CD14-positive monocyte (primary cell): ENCODE data around the gene SEZ6L. TPM values are rescaled to one million over a fixed set of nuclear protein-coding genes. Genes with fewer than 3 reads are reported as not detected.

ENCODE experiments used
- DNase-seq, 3 donors: peaks; one replicate each; pipeline ENCODE4 v3.0.0-alpha.2; 2011 to 2022
- H2AFZ ChIP-seq: 2 replicates; pipeline ENCODE4 v1.6.0; 2012; ENCODE audit warnings: mild to moderate bottlenecking, low read depth, low read length, inconsistent platforms; ENCODE audit not compliant: insufficient read depth, poor library complexity, severe bottlenecking
- H3K27ac ChIP-seq, 2 donors: 1 replicate in 1 of 2; 2 replicates in 1 of 2; pipeline ENCODE4 v1.5.1; 2012 to 2013; ENCODE audit warnings: low read length in 2 of 2, control low read depth in 1 of 2, inconsistent platforms in 1 of 2, low read depth in 1 of 2, mild to moderate bottlenecking in 1 of 2
- H3K27me3 ChIP-seq, 2 donors: one replicate each; pipeline versions ENCODE4 v1.6.0 to v1.6.1; 2011 to 2013; ENCODE audit warnings: low read length in 2 of 2; ENCODE audit not compliant: control insufficient read depth in 2 of 2, insufficient read depth in 2 of 2
- H3K36me3 ChIP-seq, 2 donors: replicated peaks in 1 of 2; 1 replicate in 1 of 2; 2 replicates in 1 of 2; pipeline versions ENCODE4 v1.5.1 to v1.6.1; 2012 to 2013; ENCODE audit warnings: low read length in 2 of 2, control low read depth in 1 of 2, inconsistent platforms in 1 of 2, mild to moderate bottlenecking in 1 of 2; ENCODE audit not compliant: insufficient read depth in 2 of 2, control insufficient read depth in 1 of 2
- H3K4me1 ChIP-seq, 2 donors: 1 replicate in 1 of 2; 2 replicates in 1 of 2; pipeline versions ENCODE4 v1.5.1 to v1.6.1; 2012 to 2013; ENCODE audit warnings: low read length in 2 of 2, control low read depth in 1 of 2, inconsistent platforms in 1 of 2, mild to moderate bottlenecking in 1 of 2, moderate library complexity in 1 of 2; ENCODE audit not compliant: insufficient read depth in 2 of 2, control insufficient read depth in 1 of 2
- H3K4me2 ChIP-seq: replicated peaks from 2 replicates; pipeline ENCODE3; 2012; ENCODE audit warnings: low read length, moderate library complexity, mild to moderate bottlenecking; ENCODE audit not compliant: poor library complexity, severe bottlenecking; ENCODE audit errors: extremely low read depth
- H3K4me3 ChIP-seq, 3 experiments: fragments of 200-600 bp in 1 of 3; sonication (generic) in 1 of 3; replicated peaks in 1 of 3; 1 replicate in 2 of 3; 2 replicates in 1 of 3; pipeline ENCODE4 v1.5.1; 2011 to 2013; ENCODE audit warnings: low read length in 3 of 3, mild to moderate bottlenecking in 3 of 3, control low read depth in 2 of 3, low read depth in 2 of 3, inconsistent platforms in 1 of 3, moderate library complexity in 1 of 3
- H3K79me2 ChIP-seq: 2 replicates; pipeline ENCODE4 v1.6.0; 2012; ENCODE audit warnings: mild to moderate bottlenecking, control low read depth, inconsistent platforms, low read length, moderate library complexity; ENCODE audit not compliant: insufficient read depth
- H3K9ac ChIP-seq: 2 replicates; pipeline ENCODE4 v1.6.0; 2017; ENCODE audit warnings: low read length, mild to moderate bottlenecking; ENCODE audit not compliant: insufficient read depth, poor library complexity, severe bottlenecking
- H3K9me3 ChIP-seq, 2 donors: replicated peaks in 1 of 2; 1 replicate in 1 of 2; 2 replicates in 1 of 2; pipeline versions ENCODE4 v1.5.1 to v1.6.1; 2012 to 2013; ENCODE audit warnings: low read length in 2 of 2, control low read depth in 1 of 2; ENCODE audit not compliant: control insufficient read depth in 1 of 2, insufficient read depth in 1 of 2
- H4K20me1 ChIP-seq: 2 replicates; pipeline ENCODE4 v1.6.0; 2012; ENCODE audit warnings: mild to moderate bottlenecking, low read length, control low read depth, moderate library complexity; ENCODE audit not compliant: insufficient read depth
- H3K27ac Mint-ChIP-seq, 7 donors: one replicate each; pipeline ENCODE4 v1.8.0; 2020; ENCODE audit warnings: mild to moderate bottlenecking in 7 of 7, mixed read lengths in 7 of 7, moderate library complexity in 6 of 7, inconsistent platforms in 2 of 7
- H3K27me3 Mint-ChIP-seq, 3 donors: one replicate each; pipeline ENCODE4 v1.8.0; 2021 to 2022; ENCODE audit warnings: low read depth in 3 of 3, mild to moderate bottlenecking in 3 of 3, mixed read lengths in 3 of 3, moderate library complexity in 3 of 3, inconsistent platforms in 1 of 3
- H3K36me3 Mint-ChIP-seq, 2 donors: one replicate each; pipeline ENCODE4 v1.8.0; 2020; ENCODE audit warnings: mixed read lengths in 2 of 2, inconsistent platforms in 1 of 2, mild to moderate bottlenecking in 1 of 2
- H3K4me1 Mint-ChIP-seq: one replicate; pipeline ENCODE4 v1.8.0; 2020; ENCODE audit warnings: mild to moderate bottlenecking, mixed read lengths
- H3K4me3 Mint-ChIP-seq, 2 donors: one replicate each; pipeline ENCODE4 v1.8.0; 2020; ENCODE audit warnings: mild to moderate bottlenecking in 2 of 2, mixed read lengths in 2 of 2, moderate library complexity in 1 of 2
- H3K9me3 Mint-ChIP-seq, 7 donors: one replicate each; pipeline ENCODE4 v1.8.0; 2020 to 2022; ENCODE audit warnings: mixed read lengths in 7 of 7, mild to moderate bottlenecking in 6 of 7, moderate library complexity in 6 of 7, inconsistent platforms in 2 of 7
- whole genome bisulfite sequencing: methylation state at CpG from one replicate; pipeline ENCODE4 v1.1.5; 2013; ENCODE audit warnings: missing lambda C conversion rate; ENCODE audit not compliant: insufficient coverage; 5-methylcytosine and 5-hydroxymethylcytosine counted together
- intact Hi-C, 2 donors: fragments of 100-400 bp; cut with micrococcal nuclease; formaldehyde crosslinking; loops; one replicate each; pipeline versions ENCODE4 v1.15.0 to v1.15.1; 2023
- polyA plus RNA-seq, 3 donors: library from polyadenylated mRNA; depleted of rRNA in 1 of 3; unstranded in 2 of 3; stranded (reverse) in 1 of 3; fragments of 300-500 nt in 2 of 3; fragments of >200 nt in 1 of 3; fragmentation: Illumina TruSeq in 2 of 3; gene quantifications; 1 replicate in 2 of 3; 2 replicates in 1 of 3; pipeline ENCODE4 v1.2.3, GENCODE V29; 2012 to 2021
- TF ChIP-seq, protein P1 (sequence below): fragments of 200-600 bp; IDR thresholded peaks from one replicate; pipeline ENCODE4 v1.8.0; 2022; ENCODE audit warnings: antibody characterized with exemption, mild to moderate bottlenecking

Gene SEZ6L
- polyA plus RNA-seq, 3 donors, result 0.43 to 2.8 (median 0.71) TPM

GRCh38 chr22:26185190-26185589 lies 15.9 kb downstream of the SEZ6L start:
- Mint-ChIP-seq H3K27me3 (peaks cover 1 to 13% (median 9%) of the 10 kb centered on the region in 3 donors), H3K36me3 (no peaks in the 10 kb centered on the region), H3K4me1 (no peaks in the 10 kb centered on the region), H3K9me3 (peaks cover 0 to 14% (median 9%) of the 10 kb centered on the region in 7 donors), H3K27ac (no peak overlapping the region), H3K4me3 (no peak overlapping the region)
- H3K9me3 ChIP-seq, result no peaks in the 10 kb centered on the region
- no peak overlapping the region for H3K4me2 ChIP-seq
- 89% methylated on average over 1 of the region's 2 CpGs for WGBS
- H3K4me1 ChIP-seq, result no peaks in the 10 kb centered on the region
- H3K27me3 ChIP-seq, result peaks cover 0 to 3% of the 10 kb centered on the region in 2 donors
- DNase-seq, result no peak
- H3K79me2 ChIP-seq, result no peaks in the 10 kb centered on the region
- intact Hi-C loops, result no loop called here
- H3K4me3 ChIP-seq, result no peak overlapping the region
- H3K27ac ChIP-seq, result no peak overlapping the region
- H4K20me1 ChIP-seq, result no peaks in the 10 kb centered on the region
- no peaks in the 10 kb centered on the region for H3K36me3 ChIP-seq
- TF ChIP-seq, protein P1, sequence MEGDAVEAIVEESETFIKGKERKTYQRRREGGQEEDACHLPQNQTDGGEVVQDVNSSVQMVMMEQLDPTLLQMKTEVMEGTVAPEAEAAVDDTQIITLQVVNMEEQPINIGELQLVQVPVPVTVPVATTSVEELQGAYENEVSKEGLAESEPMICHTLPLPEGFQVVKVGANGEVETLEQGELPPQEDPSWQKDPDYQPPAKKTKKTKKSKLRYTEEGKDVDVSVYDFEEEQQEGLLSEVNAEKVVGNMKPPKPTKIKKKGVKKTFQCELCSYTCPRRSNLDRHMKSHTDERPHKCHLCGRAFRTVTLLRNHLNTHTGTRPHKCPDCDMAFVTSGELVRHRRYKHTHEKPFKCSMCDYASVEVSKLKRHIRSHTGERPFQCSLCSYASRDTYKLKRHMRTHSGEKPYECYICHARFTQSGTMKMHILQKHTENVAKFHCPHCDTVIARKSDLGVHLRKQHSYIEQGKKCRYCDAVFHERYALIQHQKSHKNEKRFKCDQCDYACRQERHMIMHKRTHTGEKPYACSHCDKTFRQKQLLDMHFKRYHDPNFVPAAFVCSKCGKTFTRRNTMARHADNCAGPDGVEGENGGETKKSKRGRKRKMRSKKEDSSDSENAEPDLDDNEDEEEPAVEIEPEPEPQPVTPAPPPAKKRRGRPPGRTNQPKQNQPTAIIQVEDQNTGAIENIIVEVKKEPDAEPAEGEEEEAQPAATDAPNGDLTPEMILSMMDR, result no peak
- no peak overlapping the region for H3K9ac ChIP-seq
- no peak overlapping the region for H2AFZ ChIP-seq

- intact Hi-C loops, result no loop called here
- no peak for DNase-seq
- H3K9ac ChIP-seq, result no peak overlapping the region
- no peaks in the 10 kb centered on the region for H3K36me3 ChIP-seq
- H3K4me1 ChIP-seq, result no peaks in the 10 kb centered on the region
- 92% methylated on average over 1 of the region's 4 CpGs for WGBS
- H3K36me3 Mint-ChIP-seq, result no peaks in the 10 kb centered on the region
- H3K27me3 Mint-ChIP-seq, result peaks cover 1 to 10% (median 8%) of the 10 kb centered on the region in 3 donors
- no peaks in the 10 kb centered on the region for H3K4me1 Mint-ChIP-seq
- H3K9me3 ChIP-seq, result no peaks in the 10 kb centered on the region
- H3K4me3 Mint-ChIP-seq, result no peak overlapping the region
- peaks cover 0 to 3% of the 10 kb centered on the region in 2 donors for H3K27me3 ChIP-seq
- H3K9me3 Mint-ChIP-seq, result peaks cover 0 to 14% (median 9%) of the 10 kb centered on the region in 7 donors
- no peak overlapping the region for H3K4me2 ChIP-seq
- no peaks in the 10 kb centered on the region for H3K79me2 ChIP-seq
- no peak overlapping the region for H3K27ac Mint-ChIP-seq
- no peak overlapping the region for H3K4me3 ChIP-seq
- no peak overlapping the region for H3K27ac ChIP-seq
- no peak overlapping the region for H2AFZ ChIP-seq
- no peaks in the 10 kb centered on the region for H4K20me1 ChIP-seq
- TF ChIP-seq, protein P1, result no peak
Measured at GRCh38 chr22:26188341-26188740, 19.1 kb downstream of the SEZ6L start.
